IPS-11a (cell line): ENCODE data around the gene LCE3B.
"Not testable (repeated sequence)": the region's sequence is repeated elsewhere in the genome, so short reads cannot be mapped to it uniquely, and the experiment has no call there.

Experiments used
- H3K4me3 ChIP-seq: one replicate; pipeline ENCODE4 v1.5.1; 2013; ENCODE audit warnings: low read depth, low read length, control low read depth

LCE3B gene, protein sequence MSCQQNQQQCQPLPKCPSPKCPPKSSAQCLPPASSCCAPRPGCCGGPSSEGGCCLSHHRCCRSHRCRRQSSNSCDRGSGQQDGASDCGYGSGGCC

DNA sequence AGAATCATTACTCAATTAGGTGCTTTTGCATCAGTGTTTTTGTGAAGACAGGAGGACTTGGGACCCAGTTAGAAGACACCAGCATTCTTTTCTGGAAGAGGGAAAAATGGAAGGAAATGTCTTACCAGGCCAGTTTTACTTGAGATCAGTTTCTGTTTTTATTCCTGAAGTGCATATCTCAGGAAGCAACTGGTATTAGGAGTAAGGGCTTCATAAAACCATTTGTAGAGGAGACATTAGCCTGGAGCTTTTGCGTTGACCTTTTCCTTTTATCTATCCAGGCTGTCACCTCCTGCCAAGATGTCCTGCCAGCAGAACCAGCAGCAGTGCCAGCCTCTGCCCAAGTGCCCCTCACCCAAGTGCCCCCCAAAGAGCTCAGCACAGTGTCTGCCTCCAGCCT lies at the start of gene LCE3B:
Gene LCE3B, plus strand, starts transcription at position 301 of the 400 bp plus-strand sequence. Its CDS starts 0 bp downstream, at position 301.
- H3K4me3 ChIP-seq: no peak within 1 kb of the TSS

DNA sequence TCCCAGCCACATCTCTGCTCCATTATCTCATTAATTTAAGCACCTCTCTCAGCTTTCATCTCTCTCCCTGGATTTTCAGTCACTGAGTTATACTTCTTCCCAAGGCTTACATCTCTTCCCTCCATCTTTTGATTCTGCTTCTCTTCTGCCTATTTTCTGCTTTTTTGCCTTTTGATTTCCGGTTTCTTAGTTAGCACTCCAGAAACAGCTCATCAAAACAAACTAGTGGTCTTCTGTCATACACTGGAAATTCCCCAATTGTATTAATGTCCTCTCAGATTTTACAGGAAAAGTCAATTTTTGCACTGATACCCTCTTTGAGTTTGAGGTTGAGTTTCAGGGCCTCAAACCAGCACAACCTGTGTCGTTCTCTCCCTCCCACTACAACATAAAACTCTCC lies 48.5 kb upstream of the LCE3B start:
- H3K4me3 ChIP-seq: no peak overlapping the region

DNA sequence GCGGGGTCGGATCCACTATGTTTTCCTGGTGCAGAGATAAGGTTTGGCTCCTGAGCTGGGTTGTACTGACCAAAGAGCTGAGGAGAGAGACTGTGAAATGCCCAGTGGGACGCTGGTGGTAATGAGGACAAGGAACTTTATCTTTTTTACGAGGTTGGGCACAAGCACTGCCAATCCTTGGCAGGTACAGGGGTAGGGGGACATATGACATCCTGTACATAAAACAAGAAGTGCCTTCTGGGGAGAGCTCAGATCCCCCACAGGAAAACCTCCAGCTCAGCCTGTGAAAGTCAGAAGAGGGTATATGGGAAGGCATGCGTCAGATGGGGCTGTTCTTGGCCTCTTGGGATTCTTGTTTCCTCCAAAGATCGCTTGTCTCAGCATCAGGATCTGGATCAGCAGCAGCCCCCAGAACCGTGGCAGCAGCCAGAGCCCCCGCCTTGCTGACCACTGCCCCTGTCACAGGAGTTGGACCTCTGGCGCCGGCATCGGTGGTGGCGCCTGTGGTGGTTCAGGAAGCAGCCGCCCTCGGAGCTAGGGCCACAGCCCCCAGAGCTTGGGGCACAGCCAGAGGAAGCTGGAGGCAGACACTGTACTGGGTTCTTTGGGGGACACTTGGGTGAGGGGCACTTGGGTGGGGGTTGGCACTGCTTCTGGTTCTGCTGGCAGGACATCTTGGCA lies 47.9 kb upstream of the LCE3B start:
- no peak overlapping the region for H3K4me3 ChIP-seq

DNA sequence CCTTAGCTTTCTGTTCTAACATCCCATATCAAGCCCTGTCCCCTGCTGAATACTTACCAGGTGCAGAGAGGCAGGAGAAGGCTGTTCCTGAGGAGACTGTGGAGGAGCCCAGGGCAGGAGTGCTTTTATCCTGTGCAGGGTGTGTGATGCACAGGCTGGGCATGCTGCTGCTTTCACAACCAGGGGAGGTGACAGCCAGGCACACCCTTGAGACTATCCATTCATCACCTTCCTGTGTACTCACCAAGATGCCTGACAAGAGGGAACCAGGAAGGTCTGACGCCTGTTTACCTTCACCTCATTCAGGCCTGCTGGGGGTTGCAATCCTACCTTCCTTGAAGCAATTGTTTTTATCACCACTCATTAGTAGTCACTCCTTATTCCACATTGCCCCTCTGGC lies 46.9 kb upstream of the LCE3B start, which contains the start of gene LCE3E:
Gene LCE3E, minus strand, starts transcription at position 100 of the 400 bp plus-strand sequence. CDS start 572 bp downstream, outside the sequence.
- no peak within 1 kb of the TSS for H3K4me3 ChIP-seq

DNA sequence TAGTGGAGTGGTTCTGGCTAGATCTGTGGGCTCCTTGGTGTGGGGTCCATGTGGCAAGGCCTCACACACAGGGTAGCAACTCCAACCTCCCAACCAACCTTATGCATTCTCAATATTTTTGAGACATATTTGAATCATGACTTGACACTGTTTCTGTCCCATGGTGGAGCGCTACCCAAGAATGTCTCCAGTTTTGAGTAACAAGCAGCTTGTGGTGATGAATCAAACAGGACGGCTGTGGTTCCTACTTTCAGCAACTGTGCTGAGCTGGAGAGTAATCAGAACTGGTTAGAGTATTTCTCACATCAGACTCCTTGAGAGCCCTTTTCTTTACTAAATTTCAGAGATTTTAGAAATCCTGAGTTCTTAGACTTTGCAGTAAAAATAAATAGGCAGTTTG lies 36.4 kb upstream of the LCE3B start:
- no peak overlapping the region for H3K4me3 ChIP-seq

DNA sequence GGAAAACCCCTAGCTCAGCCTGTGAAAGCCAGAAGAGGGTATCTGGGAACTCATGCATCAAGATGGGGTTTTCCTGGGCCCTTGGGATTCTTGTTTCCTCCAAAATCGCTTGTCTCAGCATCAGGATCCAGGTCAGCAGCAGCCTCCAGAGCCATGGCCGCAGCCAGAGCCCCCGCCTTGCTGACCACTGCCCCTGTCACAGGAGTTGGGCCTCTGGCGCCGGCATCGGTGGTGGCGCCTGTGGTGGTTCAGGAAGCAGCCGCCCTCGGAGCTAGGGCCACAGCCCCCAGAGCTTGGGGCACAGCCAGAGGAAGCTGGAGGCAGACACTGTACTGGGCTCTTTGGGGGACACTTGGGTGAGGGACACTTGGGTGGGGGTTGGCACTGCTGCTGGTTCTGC lies 34.1 kb upstream of the LCE3B start:
- not testable (repeated sequence) for H3K4me3 ChIP-seq

DNA sequence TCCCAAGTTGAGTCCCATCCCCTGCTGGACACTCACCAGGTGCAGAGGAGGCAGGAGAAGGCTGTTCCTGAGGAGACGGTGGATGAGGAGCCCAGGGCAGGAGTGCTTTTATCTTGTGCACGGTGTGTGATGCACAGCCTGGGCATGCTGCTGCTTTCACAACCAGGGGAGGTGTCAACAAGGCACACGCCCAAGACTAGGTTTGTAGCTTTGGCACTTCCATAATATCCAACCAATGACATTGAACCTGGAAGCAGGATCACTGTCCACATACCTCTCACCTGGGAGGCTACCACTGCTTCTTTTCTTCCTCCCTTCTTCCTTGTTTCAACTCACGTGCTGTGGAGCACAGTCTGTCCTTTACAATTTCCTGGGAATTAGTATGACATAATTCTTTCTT lies 33.2 kb upstream of the LCE3B start, which contains the start of gene LCE3D:
Gene LCE3D, minus strand, starts transcription at position 84 of the 400 bp plus-strand sequence. CDS start 580 bp downstream, outside the sequence.
- no peak within 1 kb of the TSS for H3K4me3 ChIP-seq

DNA sequence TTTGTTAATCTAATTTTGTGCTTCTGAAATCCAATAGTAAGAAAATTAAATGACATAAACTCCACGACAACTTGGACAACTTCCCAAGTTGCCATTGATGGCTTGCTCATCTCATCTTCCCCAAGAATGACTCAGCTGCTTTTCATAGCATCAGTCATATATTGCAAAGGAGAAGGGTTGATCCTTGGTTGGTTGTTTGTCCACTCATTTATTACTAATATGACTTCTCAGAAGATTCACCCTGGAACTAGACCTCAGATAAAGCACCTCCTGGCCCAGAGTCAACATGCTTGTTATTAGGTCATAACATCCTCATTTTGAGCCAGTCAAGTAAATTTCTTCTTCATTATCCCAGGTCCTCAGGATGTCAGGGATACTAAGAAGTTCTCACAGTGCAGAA lies 31.0 kb upstream of the LCE3B start:
- H3K4me3 ChIP-seq: no peak overlapping the region

DNA sequence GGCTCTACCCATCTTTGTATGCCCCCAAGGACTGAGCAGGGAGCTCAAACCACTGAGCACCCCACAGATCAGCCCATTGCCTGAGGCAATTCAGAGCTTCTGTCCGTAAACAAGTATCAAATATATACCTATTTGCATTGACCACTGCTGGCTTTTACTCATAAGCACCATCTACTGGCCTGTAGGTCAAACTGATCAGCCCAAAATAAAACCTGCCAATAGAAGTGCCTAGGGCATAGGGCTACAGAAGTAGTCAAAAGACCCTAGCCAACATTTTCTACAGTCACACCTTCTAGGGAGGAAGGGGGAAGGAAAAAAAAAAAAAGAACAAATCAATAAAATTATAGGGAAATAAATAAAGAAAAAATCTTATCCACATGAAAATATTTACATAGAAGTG lies 28.0 kb upstream of the LCE3B start:
- no peak overlapping the region for H3K4me3 ChIP-seq

DNA sequence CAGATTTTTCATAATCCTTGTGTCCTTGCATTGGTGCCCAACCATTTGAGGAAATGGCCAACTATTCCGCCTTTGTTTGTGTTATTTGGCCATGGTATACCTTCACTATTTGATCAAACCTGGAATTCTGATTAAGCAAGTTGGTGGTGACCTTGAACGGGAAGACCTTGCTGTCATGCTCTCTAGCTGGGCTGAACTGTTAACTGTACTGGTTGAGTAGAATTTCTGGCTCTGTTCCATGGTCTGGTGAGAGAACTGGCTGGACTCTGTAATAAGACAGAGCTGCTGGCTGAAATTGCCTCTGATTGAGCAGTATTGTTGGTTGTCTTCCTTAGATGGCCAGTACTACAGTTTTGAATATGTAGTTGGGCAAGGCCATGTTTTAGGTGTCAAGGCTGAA lies 16.6 kb upstream of the LCE3B start:
- H3K4me3 ChIP-seq: no peak overlapping the region

DNA sequence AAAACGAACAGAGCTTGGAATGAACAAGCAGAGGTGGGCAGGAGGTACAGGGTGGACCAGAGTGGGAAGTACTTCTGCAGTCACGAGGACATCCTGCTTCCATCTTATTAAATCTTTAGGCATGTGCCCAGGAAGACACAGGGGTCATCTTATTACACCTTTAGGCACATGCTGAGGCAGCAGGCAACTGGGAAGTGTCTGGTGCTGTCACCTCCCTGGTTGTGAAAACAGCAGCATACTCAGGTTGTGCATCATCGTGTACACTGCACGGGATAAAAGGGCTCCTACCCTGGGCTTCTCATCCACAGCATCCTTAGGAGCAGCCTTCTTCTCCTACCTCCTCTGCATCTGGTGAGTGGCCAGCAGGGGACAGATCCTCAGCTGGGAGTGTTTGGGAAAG lies 13.7 kb upstream of the LCE3B start, which contains the start of gene LCE3C:
Gene LCE3C, plus strand, starts transcription at position 301 of the 400 bp plus-strand sequence. CDS start 498 bp downstream, outside the sequence.
- no peak within 1 kb of the TSS for H3K4me3 ChIP-seq

DNA sequence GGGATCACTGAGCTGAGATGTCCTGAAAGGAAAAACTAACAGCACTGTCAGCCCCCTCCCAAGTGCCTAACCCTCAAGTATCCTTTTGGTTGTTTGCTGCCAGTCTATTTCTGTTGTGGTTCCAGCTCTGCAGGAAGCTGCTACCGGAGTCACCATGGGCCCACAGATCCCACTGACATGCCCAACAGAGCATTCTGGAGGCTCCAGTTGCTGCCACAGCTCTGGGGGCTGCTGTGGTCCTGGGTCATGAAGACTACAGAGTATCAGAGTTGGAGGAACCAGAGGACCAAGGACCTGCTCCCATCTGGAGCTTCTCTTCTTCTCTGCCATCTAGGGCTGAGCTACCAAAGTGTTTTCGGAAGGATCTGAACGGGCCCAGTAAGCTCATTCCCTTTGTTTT lies 8.4 kb downstream of the LCE3B start:
- no peak overlapping the region for H3K4me3 ChIP-seq

DNA sequence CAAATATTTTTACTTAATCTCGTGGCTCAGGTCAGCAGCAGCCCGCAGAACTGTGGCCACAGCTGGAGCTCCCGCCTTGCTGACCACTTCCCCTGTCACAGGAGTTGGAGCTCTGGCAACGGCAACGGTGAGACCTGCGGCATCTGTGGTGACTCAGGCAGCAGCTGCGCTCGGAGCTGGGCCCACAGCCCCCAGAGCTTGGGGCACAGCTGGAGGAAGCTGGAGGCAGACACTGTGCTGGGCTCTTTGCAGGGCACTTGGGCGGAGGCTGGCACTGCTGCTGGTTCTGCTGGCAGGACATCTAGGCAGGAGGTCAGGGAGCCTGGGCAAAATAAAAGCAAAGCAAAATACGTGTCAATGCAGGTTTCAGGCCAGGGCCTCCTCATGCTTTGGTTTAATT lies 9.2 kb downstream of the LCE3B start, which contains the start of gene LCE3A:
Gene LCE3A, minus strand, starts transcription at position 301 of the 400 bp plus-strand sequence. Its CDS starts 0 bp downstream, at position 301.
- no peak within 1 kb of the TSS for H3K4me3 ChIP-seq

DNA sequence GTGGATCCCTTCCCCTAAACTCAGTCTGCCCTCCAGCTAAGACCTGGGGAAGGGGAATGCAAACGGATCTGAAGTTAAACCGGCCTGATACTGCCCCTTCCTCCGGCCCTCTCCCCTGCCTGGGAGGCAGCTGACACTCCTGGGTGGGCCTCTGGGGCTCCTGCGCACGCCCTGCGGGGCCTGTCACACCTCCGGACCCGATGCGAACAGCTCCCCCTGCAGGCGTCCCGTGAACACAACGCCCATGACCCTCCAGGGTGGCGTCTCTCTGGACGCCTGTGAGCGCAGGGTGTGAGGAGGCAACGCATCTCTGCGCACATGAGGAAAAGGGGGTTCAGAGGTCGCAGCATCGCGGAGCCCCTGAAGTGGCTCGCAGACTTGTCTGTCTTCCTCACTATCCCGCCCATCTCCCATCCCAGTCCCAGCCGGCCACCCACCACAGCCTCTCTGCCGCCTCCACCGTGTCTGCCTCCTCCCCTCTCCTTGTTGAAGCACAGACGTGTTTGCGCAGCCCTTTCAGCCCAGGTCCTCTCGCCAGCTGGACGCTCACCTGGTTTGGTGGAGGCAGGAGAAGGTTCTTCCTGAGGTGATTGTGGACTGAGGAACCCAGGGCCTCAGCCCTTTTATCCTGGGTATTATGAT lies 9.7 kb downstream of the LCE3B start:
- no peak overlapping the region for H3K4me3 ChIP-seq

DNA sequence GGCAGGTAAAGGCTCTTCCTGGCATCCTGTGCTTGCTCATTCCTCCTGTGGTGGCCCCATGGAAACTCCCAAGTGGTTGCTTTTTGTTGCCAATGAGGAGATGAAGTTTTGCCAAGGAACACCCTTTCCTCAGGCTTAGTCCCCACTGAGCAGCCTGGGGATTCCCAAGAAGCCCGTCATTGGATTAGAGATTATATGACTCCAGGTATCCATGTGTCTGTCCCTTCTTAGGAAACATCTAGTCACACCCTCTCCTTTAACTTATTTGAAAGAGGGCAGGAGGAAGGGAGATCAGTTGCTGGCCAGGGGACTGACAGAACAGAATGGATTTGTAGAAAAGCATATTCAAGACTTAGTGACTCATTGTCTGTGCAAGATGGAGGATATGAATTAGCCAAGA lies 13.1 kb downstream of the LCE3B start:
- no peak overlapping the region for H3K4me3 ChIP-seq

DNA sequence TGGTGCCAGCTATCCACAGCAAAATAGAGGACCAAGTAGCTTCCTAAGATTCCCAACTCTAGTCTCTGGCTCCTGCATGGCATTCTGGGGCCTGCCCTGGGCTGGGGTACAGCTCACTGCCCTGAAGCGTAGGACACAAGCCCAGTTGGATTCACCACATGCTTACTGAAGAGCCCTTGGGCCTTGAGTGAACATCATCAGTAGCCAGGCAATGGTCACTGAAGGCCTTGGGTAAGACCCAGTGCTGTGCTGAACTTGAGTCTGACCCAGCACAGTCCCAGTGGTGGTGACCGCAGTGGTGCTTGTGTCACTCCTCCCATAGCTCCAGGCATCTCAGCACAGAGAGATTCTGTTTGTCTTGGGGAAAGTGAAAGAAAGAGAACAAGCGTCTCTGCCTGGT lies 17.0 kb downstream of the LCE3B start:
- no peak overlapping the region for H3K4me3 ChIP-seq

DNA sequence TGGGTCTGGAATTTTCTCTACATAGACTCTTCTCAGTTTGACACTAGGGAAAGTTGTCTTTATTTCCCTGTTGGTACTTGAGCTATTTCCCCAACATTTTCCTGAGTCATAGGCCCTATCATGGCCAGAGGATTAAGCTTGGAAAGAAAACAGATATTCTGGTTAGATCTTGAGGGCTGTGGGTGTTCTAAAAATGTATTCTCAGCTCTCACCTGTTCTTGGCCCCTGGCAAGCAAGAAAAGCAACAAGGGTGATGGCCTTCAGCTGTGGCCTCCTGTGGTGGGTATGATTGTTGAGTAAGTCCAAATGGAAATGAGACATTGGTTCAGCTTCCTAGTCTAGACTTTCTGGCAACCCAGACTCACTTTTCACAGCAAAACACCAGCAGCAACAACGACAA lies 26.7 kb downstream of the LCE3B start:
- H3K4me3 ChIP-seq: no peak overlapping the region

DNA sequence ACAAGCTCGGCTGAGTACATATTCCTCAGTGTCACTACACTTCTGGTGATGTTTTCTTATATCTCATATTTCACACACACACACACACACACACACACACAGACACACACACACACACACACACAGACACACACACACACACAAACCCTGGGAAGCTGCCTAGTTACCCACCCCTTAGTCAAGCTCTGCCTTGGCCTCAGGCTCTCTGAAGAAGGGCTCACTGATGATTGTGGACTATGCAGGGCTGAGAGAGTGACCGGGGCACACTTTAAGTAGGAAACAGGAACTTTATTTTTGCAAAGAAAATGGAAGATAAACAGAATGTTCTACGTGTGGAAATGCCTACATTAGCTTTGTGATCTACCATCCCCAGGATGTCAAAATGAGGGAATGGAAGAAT lies 30.3 kb downstream of the LCE3B start:
- no peak overlapping the region for H3K4me3 ChIP-seq

DNA sequence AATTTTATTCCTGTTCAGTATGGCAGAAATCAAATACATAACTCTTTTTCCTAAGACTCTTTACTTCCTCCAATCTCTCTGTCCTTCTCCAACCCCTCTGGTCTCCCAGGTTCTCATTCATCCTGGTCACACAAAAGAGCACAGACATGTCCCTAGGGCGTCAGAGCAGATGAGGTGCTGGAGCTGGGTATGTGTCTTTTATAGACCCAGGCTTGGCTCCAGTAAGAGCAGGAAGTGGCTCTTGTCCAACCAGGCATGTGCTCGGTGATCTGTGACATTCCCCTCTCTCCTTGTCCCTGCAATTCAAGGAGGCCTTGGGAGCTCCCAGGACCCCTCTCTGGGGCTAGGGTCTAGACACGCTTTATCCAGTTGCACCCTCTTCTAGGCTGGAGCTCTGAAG lies 31.5 kb downstream of the LCE3B start:
- no peak overlapping the region for H3K4me3 ChIP-seq

DNA sequence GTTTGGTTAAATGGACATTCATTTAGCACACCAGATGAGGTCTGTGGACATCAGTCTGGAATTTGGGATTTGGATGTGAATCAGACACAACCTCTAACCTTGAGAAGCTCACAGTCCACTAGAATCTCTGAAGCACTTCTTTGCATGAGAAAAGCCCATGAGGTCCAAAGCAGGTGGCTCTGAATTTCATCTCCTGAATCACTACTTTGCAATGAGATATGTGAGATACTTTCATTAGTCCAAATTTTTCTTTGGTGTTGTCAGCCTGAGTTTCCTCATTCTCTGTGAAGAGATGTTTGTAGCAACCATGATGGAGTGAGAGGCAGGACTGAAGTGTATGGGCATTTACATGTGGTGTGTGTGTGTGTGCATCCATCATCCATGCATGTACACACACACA lies 33.0 kb downstream of the LCE3B start:
- H3K4me3 ChIP-seq: no peak overlapping the region

DNA sequence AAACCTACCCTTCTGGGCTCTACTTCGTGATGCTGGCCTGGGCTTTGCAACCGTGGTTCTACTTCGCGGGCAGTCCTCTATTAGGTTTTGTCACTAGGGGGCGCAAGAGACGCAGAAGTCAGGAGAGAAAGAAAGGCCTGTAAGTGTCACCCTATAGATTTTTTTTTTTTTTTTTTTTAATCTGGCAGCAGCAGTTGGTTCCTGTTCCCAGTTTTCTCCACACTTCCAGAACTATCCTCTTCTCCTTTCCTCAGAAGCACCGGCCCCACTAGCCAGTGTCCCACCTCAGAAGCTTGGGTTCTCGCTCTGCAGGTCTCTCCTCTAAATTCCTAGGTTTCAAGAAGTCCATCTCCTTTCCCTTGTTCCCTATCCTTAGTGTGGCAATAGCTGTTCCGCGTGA lies 40.5 kb downstream of the LCE3B start:
- H3K4me3 ChIP-seq: no peak overlapping the region

DNA sequence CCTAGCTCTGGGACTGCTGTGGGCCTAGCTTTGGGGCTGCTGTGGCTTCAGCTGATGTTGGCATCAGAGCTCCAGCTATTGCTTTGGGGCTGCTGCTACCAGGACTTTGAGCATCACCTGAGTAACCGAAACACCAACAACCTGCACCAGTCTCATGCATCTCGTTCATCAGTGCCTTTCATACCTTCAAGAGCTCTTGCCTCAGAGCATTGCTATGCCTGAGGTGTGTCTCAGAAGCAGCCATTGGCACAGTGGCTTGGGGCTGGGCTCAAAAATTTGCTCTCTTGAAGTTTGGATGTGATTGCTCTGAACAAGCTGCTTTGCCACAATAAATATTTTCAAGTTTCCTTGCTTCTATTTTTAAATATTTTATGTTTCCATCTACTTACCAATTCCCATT lies 42.8 kb downstream of the LCE3B start:
- no peak overlapping the region for H3K4me3 ChIP-seq
